Keratinocyte (primary cell): ENCODE data around the gene ELK3.

ENCODE experiments used
- CTCF ChIP-seq, 3 experiments: IDR thresholded peaks in 1 of 3; conservative IDR thresholded peaks in 1 of 3; optimal IDR thresholded peaks in 1 of 3; 2 replicates in 2 of 3; 3 replicates in 1 of 3; pipeline versions ENCODE3 to v1.5.1; 2011; ENCODE audit warnings: low read length in 3 of 3, mild to moderate bottlenecking in 3 of 3, moderate library complexity in 2 of 3, control low read depth in 1 of 3, inconsistent platforms in 1 of 3; ENCODE audit not compliant: insufficient read depth in 2 of 3; ENCODE audit errors: extremely low read depth in 1 of 3
- EZH2 ChIP-seq: IDR thresholded peaks from one replicate; pipeline ENCODE4 v1.6.1; 2012; ENCODE audit warnings: inconsistent platforms, mild to moderate bottlenecking, low read length, moderate library complexity

GRCh38 chr12:96310067-96310466 is 115.9 kb downstream of the ELK3 start:
- TF ChIP-seq CTCF (optimal IDR thresholded peaks at IDR 0.05 in 1 of 3, IDR thresholded peaks at IDR 0.05 in 1 of 3, conservative IDR thresholded peaks at IDR 0.05 in 1 of 3; ENCODE audit: extremely low read depth in 1 of 3, insufficient read depth in 2 of 3, low read length in 3 of 3) (no peak), EZH2 (no peak)
